IgD-negative memory B cell (primary cell): ENCODE data around the gene TMEM214. TPM values are rescaled to one million over a fixed set of nuclear protein-coding genes. Genes with fewer than 3 reads are reported as not detected.
A peak's percentile ranks its signal among the peaks of the same experiment; 100 is the strongest.

ENCODE experiments used
- H3K27ac Mint-ChIP-seq, 3 donors: one replicate each; pipeline ENCODE4 v1.8.0; 2020 to 2022; ENCODE audit warnings: mild to moderate bottlenecking in 3 of 3, mixed read lengths in 3 of 3, moderate library complexity in 1 of 3
- H3K27me3 Mint-ChIP-seq: one replicate; pipeline ENCODE4 v1.8.0; 2021; ENCODE audit warnings: mixed read lengths
- H3K36me3 Mint-ChIP-seq: one replicate; pipeline ENCODE4 v1.8.0; 2020; ENCODE audit warnings: mild to moderate bottlenecking, mixed read lengths
- H3K4me1 Mint-ChIP-seq, 3 donors: one replicate each; pipeline ENCODE4 v1.8.0; 2020 to 2022; ENCODE audit warnings: mixed read lengths in 3 of 3, mild to moderate bottlenecking in 1 of 3
- H3K4me3 Mint-ChIP-seq, 4 donors: one replicate each; pipeline ENCODE4 v1.8.0; 2020 to 2022; ENCODE audit warnings: mild to moderate bottlenecking in 4 of 4, mixed read lengths in 4 of 4, moderate library complexity in 3 of 4
- H3K9me3 Mint-ChIP-seq, 3 donors: one replicate each; pipeline ENCODE4 v1.8.0; 2020 to 2021; ENCODE audit warnings: mixed read lengths in 3 of 3, mild to moderate bottlenecking in 1 of 3
- polyA plus RNA-seq: library from polyadenylated mRNA; unstranded; fragments of 300-500 nt; fragmentation: Illumina TruSeq; gene quantifications from one replicate; pipeline ENCODE4 v1.2.3, GENCODE V29; 2021

Gene TMEM214
- polyA plus RNA-seq, 1 donor from 2014 or later: 34.3 TPM

DNA sequence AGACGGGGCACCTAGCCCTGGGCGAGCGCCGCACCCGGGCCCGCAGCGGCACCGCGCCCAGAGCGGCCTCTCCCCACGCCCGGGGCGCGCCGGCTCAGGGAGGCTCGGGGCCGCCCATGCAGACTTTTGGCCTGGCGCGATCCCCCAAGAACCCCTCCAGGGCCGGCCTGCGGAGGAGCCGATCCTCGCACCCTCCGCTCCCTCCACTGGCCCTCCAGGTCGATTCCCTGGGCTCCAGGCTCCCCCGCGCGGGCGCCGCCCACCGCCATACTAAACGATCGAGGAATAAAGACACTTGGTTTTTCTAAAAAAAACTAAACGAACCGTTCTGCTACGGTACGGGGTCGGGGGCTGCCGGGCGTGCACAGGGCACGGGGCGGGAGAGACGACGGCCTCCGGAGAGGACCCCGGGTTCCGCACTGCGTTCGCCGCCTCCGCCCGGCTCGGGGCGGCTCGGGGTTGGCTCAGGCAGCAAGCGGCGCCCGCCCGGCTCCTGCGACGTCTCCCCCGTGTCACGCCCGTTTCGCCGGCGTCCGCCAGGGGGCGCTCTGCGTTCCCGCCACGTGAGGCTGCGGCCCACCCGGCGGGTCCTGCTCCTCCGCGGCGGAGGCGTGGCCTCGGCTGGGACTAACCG lies 53.4 kb downstream of the TMEM214 start:
- no peaks in the 10 kb centered on the region for H3K27me3 Mint-ChIP-seq
- no peaks in the 10 kb centered on the region for H3K9me3 Mint-ChIP-seq
- peak overlapping the region; percentile 85 to 94 (median 88) for H3K4me3 Mint-ChIP-seq
- peaks cover 7 to 13% (median 13%) of the 10 kb centered on the region in 3 donors for H3K4me1 Mint-ChIP-seq
- H3K36me3 Mint-ChIP-seq: no peaks in the 10 kb centered on the region
- peak overlapping the region in 2 of 3 donors; percentile 82 to 88 for H3K27ac Mint-ChIP-seq

DNA sequence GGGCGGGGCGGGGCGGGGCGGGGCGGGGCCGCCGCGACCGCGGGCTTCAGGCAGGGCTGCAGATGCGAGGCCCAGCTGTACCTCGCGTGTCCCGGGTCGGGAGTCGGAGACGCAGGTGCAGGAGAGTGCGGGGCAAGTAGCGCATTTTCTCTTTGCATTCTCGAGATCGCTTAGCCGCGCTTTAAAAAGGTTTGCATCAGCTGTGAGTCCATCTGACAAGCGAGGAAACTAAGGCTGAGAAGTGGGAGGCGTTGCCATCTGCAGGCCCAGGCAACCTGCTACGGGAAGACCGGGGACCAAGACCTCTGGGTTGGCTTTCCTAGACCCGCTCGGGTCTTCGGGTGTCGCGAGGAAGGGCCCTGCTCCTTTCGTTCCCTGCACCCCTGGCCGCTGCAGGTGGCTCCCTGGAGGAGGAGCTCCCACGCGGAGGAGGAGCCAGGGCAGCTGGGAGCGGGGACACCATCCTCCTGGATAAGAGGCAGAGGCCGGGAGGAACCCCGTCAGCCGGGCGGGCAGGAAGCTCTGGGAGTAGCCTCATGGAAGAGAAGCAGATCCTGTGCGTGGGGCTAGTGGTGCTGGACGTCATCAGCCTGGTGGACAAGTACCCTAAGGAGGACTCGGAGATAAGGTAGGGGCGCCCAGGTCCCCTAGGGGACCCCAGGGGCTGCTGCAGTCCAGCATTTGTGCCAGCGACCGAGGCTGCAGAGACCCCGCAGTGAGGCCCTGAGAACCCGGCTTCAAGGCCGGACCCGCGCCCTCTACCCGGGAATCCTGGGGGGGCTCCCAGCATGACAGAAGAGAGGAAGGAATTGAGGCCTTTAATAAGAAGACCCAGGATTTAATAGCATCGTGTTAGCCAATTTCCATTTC lies 54.2 kb downstream of the TMEM214 start, which contains the start of gene KHK:
Gene KHK (plus strand): TSS at position 49 of the 870 bp plus-strand sequence. CDS start 488 bp downstream, at position 537.
- H3K27ac Mint-ChIP-seq: peak within 1 kb of the TSS in 2 of 3 donors; percentile 82 to 88
- peak within 1 kb of the TSS; percentile 85 to 94 (median 88) for H3K4me3 Mint-ChIP-seq

DNA sequence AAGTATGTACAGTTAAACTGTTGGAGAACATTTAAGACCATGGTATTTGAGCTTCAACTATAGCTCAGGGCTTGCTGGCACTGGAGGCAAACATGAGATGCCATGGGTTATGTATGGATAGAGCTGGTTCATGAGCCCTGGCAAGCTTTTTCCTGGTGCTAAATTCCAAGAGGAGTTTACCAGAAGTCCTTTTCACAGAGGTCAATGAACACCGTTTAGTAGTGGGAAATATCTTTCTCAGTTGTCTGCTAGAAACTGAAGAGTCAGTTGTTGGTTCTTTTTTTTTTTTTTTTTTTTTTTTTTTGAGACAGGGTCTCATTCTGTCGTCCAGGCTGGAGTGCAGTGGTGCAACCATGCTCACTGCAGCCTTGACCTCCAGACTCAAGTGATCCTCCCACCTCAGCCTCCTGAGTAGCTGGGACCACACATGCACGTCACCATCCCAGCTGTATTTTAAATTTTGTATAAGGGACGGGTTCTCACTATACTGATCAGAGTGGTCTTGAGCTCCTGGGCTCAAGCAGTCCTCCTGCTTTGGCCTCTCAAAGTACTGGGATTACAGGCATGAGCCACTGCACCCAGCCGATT lies 55.2 kb downstream of the TMEM214 start:
- no peaks in the 10 kb centered on the region for H3K36me3 Mint-ChIP-seq
- H3K9me3 Mint-ChIP-seq: no peaks in the 10 kb centered on the region
- no peaks in the 10 kb centered on the region for H3K27me3 Mint-ChIP-seq
- H3K27ac Mint-ChIP-seq: peak overlapping the region in 2 of 3 donors; percentile 46 to 54
- peak overlapping the region; percentile 59 to 89 (median 72) for H3K4me3 Mint-ChIP-seq
- H3K4me1 Mint-ChIP-seq: peaks cover 4 to 8% (median 8%) of the 10 kb centered on the region in 3 donors

More for the DNA sequence above, 54.2 kb downstream of the TMEM214 start, which contains the start of gene KHK:
- Mint-ChIP-seq H3K4me1 (peaks cover 4 to 8% (median 8%) of the 10 kb centered on the region in 3 donors), H3K36me3 (no peaks in the 10 kb centered on the region), H3K27me3 (no peaks in the 10 kb centered on the region), H3K9me3 (no peaks in the 10 kb centered on the region)

DNA sequence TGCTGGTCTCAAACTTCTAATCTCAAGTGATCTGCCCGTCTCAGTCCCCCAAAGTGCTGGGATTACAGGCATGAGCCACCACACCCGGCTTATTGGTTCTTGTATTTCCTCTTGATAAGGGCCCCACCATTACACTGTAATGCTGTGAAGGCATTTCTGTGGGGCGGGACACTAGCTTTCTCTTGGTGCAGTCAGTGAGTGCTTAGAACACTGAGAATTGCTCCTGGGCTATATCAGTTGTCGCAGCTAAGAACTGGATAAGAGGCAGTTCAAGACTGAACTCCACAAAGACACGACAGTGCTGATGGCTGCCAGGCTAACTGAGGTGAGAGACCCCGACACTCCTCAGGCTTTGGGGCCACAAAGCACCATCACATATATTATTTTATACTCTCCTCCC lies 55.9 kb downstream of the TMEM214 start:
- peak overlapping the region in 2 of 4 donors; percentile 71 to 82 for H3K4me3 Mint-ChIP-seq
- peak overlapping the region in 1 of 3 donors; percentile 53 for H3K27ac Mint-ChIP-seq
- no peaks in the 10 kb centered on the region for H3K27me3 Mint-ChIP-seq
- H3K4me1 Mint-ChIP-seq: peaks cover 4 to 8% (median 8%) of the 10 kb centered on the region in 3 donors
- no peaks in the 10 kb centered on the region for H3K9me3 Mint-ChIP-seq
- no peaks in the 10 kb centered on the region for H3K36me3 Mint-ChIP-seq

DNA sequence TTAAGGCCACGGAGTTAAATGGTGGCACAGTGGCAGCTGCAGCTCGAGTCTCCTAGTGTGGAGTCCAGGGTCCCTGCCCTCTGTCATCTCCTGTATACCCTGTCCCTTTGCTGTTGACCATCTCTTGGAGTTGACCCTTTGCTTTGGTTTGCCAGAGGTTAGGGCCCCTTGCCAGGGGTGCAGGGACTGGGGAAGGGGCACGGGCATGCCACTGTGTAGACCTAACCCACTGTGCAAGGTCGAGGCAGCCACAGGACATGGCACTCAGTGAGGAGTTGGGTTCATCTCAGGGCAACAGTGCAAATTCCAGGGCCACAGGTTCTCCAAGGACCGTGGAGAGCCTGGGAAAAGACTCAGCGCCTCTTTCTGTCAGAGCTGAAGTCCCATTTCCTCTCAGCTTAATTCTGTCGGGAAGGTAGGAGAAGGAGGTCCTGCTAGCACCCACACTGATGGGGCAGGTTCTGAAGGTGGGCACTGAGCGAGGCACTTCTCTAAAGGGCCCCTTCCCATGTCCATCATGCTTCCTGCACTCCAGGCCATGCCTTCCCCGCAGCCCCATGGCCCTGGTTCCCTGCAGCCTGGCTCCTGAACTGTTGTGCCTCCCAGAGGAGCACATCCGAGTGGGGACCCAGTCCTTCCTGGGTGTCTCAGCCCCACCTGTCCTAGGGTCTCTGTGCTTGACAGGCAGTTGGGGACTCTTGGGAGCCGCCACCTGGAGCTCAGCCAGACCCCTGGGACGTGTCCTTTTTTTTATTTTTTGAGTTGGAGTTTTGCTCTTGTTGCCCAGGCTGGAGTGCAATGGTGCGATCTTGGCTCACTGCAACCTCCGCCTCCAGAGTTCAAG lies 56.6 kb downstream of the TMEM214 start:
- peak overlapping the region in 1 of 4 donors; percentile 82 for H3K4me3 Mint-ChIP-seq
- H3K27ac Mint-ChIP-seq: no peak overlapping the region
- no peaks in the 10 kb centered on the region for H3K9me3 Mint-ChIP-seq
- no peaks in the 10 kb centered on the region for H3K36me3 Mint-ChIP-seq
- H3K4me1 Mint-ChIP-seq: peaks cover 4 to 8% (median 8%) of the 10 kb centered on the region in 3 donors
- no peaks in the 10 kb centered on the region for H3K27me3 Mint-ChIP-seq

Other genes with a start within 250 kb of the TMEM214 start
- not detected for gene CENPA, start 246.9 kb upstream of the TMEM214 start, polyA plus RNA-seq
- not detected for gene DPYSL5, start 184.8 kb upstream of the TMEM214 start, polyA plus RNA-seq
- 2.4 TPM for gene MAPRE3, start 62.3 kb upstream of the TMEM214 start, polyA plus RNA-seq
- 10.8 TPM for gene AGBL5, start 18.7 kb downstream of the TMEM214 start, polyA plus RNA-seq
- gene OST4, start 38.7 kb downstream of the TMEM214 start, polyA plus RNA-seq: 723 TPM
- 0.61 TPM for gene EMILIN1, start 45.6 kb downstream of the TMEM214 start, polyA plus RNA-seq
- gene KHK, start 53.8 kb downstream of the TMEM214 start, polyA plus RNA-seq: 6.5 TPM
- gene CGREF1, start 86.2 kb downstream of the TMEM214 start, polyA plus RNA-seq: not detected
- gene ABHD1, start 90.8 kb downstream of the TMEM214 start, polyA plus RNA-seq: 0.35 TPM
- gene PREB, start 101.7 kb downstream of the TMEM214 start, polyA plus RNA-seq: 62.2 TPM
- gene PRR30, start 106.4 kb downstream of the TMEM214 start, polyA plus RNA-seq: not detected
- gene TCF23, start 116.0 kb downstream of the TMEM214 start, polyA plus RNA-seq: not detected
- 274 TPM for gene ATRAID, start 179.1 kb downstream of the TMEM214 start, polyA plus RNA-seq
- 20.3 TPM for gene SLC5A6, start 179.3 kb downstream of the TMEM214 start, polyA plus RNA-seq
- 18.9 TPM for gene CAD, start 184.4 kb downstream of the TMEM214 start, polyA plus RNA-seq
- not detected for gene SLC30A3, start 230.1 kb downstream of the TMEM214 start, polyA plus RNA-seq
- not detected for gene DNAJC5G, start 242.5 kb downstream of the TMEM214 start, polyA plus RNA-seq
- not detected for gene TRIM54, start 249.5 kb downstream of the TMEM214 start, polyA plus RNA-seq